ENCODE data around the gene PELI1.
"Not testable (repeated sequence)": the region's sequence is repeated elsewhere in the genome, so short reads cannot be mapped to it uniquely, and the experiment has no call there.

PELI1 gene

DNA sequence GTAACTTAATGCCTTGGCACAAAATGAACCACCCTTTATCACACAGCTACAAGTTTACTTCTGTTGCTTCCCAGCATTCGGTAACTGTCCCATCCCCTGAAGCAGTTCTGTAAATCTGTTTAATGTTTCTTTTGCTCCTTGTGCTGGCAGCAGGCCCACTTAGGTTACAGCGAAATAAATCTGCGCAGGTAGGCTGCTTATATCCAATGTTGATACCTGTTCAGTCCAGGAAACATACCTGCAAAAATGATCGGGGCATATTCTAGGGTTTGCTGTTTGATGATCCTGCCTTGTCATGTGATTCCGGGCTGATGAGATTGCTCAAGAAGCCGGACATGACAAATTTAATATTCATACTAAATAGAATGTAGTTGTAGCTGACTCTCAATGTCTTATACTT lies 23.3 kb downstream of the PELI1 start:
- no peak for DNase-seq

DNA sequence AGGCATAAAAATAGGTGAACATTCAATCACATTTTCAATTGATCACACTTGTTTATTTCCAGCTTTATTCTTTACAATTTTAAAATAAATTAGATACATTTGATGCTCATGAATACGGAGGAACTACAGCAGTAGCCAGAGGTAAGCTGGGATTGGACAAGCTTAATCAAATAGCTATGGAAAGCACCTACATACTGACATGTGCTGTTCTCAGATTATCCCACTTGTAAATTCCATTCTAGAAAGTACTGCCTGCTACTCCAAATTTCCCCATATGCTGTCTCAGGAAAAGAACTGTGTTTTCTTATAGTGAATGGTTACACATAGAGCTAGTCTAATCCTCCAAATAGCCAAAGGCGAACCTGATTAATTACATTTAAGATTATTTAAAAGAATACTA lies 24.2 kb downstream of the PELI1 start:
- DNase-seq: no peak

DNA sequence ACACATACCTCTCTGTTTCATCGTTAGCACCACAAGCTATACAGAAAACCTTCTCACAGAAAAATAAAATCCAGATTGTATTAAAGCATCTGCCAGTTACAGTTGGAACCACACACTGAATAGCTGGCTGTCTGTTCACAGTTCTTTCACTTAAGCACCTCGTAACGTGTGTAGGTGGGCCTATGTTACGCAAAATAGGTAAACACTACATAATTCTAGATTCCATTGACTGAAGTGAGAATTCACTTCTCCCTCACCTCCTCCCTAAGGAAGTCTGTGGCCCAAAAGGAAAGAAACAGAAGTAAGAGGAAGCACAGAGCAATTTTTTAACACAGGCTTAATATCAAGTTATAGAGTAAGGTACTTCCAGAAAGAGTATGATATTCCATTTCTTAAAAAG lies 24.9 kb downstream of the PELI1 start:
- no peak for DNase-seq

DNA sequence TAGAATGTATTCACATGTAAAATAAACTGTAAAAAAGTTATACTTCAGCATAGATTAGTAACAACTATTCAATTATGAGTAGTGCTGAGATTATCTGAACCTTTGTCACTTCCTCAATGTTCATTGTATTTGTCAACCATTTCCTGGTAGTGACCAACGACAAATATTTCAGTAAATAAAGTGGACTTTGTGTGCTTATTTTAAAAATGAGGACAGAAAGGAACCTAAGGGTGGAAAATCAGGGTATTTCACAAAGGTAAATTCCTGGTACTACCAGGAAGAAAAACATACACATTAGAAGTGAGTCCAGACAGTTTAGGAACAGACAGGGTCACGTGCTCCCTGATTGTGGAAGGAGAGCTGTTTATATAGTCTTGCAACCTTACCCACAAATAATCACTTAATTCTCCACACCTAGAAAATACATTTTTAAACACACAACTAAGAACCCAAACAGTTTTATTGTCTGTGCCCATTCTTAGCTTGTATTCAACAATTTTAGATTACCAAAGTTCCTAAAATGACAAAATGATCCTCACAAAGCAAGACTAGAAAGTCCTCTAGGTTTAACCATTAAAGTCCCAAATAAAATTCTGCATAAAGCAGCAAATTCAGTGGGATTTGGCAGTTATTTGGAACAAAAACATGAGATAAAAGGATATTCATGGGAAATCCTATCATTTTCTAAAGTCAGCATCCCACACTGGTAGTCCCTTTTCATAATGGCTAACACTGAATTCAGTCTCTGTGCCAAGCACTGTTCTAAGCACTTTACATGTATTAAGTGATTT lies 28.2 kb downstream of the PELI1 start:
- no peak for DNase-seq

DNA sequence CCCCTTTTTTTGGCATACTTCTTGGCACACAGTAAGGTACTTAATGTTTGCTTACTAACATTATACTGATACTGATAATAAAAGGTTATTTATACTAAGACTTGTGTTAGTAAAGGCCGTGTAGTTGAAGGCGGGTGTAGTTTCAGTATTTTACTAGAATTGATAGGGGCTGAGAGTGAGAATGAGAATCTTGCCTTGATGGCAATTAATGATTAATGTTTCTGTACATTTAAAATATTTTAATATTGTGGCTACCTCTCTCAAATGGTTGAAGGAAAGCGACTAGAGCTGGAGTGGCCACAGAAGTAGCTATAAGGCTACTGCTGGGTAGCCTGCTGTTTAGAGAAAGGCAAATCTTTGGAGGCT lies 29.3 kb downstream of the PELI1 start:
- DNase-seq: no peak

DNA sequence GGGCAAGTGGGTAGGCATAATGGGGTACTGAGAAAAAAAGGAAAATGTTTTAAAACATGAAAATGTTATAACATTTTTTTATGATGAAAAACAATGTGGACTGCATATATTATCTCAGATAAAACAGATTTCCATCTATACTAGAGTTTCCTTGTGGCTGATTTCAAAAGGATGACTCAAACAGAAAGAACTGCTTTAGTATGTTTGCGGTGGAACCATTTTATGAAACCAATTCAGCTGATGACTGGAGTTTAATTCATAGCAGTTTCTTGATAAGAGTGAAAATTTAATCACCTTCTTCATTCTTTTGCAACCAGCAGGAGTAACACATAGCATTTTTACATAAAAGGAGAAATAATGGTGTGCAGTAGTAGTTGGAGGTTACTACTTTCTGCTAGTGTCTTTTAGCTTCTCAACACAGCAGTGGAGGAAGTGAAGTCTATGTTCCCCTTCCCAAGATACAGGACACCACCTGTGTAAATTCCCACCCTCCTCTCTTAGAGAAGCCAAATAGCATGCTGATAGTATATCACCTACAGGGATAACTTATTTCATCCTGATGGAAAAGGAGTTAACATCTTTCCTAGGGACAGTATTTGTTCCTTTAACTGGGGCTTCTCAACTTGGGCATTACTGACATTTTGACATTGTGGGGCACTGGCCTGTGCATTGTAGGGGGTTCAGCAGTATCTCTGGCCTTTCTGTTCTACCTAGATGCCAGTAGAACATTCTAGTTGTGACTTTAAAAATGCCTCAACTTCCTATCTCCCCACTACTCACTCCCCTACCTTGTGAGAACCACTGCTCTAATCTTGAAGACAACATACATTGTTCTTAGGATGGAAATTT lies 29.9 kb downstream of the PELI1 start:
- DNase-seq: no peak

DNA sequence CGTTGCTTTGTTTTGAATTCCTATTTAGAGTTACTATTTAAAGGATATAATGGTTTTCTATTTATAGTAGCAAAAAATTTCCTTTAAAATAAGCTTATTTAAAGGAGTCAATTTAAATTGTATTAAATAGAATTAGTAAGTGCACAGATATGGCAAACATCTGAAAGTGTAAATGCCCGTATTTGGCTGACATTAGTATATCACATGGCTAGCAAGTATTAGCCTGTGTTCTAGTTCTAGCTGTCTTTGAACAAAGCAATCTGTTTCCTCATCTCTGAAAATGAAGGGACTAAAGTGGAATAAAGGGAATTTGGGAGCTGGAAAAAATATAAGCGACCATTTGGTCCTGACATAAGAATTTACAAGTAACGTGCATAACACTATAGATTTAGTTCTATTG lies 32.2 kb downstream of the PELI1 start:
- DNase-seq: no peak

DNA sequence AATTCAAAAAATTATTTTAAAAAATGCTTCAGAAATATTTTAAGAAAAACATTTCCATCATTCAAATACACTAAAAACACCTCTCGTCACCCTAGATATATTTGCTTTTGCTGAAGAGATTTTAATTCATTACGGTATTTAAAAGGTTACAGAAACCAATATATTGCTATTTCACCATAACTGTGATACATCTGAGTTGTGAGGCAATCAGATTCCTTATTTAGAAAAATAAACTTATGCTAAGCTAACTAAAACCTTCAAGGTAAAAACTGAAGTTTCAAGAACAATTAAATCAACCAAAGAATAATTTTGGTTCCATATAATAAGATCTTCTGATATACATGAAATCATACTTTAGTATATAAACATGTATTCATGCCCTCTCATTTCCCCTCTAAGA lies 32.8 kb downstream of the PELI1 start:
- no peak for DNase-seq

DNA sequence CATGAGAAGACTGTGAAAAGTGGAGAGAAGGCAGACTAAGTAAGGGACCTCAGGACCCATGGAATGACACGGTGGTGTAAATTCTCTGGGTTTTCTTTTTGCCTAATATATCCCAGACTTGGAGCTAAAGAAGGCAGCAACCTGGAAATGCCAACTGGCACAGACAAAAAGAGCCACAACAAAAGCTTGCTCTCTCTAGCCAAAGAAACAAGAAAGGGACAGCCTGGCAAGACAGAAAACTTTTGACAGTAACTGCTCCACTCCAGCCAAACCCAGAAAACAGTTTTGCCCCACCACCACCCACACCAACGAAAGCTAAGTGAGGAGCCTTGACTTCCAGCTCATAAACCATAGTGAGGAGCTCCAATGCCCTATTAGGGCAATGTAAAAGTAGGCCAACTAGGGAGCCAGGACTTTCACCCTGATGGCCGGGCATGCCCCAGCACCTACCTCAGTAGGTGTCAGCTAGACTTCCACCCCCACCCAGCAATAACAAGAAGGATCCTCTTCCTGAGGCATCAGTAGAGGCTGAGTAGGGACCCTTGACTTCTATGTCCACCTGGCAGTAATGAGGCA lies 35.5 kb downstream of the PELI1 start:
- no peak for DNase-seq

DNA sequence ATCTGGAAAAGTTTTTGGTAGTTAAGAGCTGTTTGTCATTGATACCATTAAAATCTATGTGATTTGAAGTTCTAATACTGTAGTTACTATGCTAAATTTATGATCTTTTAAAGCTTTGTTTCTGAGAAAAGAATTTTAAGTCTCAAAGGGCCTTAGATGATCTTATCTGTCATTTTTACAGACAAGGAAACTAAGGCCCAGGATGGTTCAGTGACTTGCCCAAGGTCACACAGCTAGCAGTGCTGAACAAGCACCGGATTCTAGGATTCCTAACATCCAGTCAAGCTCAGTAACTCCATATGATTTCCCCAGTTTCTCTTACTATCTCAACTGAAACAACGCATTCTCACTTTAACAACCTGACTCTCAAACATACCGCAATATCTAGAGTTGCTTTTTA lies 37.7 kb downstream of the PELI1 start:
- no peak for DNase-seq

DNA sequence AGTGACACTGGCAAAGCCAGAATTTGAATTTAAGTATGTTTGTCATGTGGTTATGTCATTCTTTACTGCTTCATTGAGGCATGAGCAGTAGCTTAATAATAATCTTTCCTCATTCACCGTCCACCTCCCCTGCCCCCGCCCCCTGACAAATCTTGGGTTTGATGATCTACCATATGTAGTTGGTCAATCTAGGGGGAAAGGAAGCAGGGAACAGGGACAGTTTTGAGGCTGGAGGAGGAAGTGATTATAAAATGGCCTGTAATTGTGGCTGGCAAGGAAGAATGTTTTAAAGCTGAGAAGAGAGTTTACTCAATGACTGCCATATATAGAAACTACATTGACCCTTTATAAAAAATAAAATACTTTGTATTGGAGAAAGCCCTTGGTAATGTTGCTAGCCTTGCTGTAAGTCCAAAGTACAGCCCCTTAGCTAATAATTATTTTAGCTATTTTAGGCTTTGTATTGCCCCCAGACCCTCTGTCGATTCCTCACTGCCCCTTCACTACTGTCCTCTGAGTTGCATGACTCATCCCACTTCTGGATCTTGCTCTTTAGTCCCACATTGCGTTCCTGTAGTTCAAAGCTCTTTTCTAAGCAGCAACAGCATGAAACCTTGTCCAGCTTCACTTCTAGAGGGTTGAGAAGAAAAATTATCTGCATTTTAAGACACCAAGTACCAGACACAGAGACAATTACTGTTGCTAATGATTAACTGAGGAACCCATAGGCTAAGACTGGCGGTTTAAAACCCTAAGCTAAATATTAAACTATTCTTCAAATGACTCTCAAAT lies 38.4 kb downstream of the PELI1 start:
- DNase-seq: peak; percentile 1

DNA sequence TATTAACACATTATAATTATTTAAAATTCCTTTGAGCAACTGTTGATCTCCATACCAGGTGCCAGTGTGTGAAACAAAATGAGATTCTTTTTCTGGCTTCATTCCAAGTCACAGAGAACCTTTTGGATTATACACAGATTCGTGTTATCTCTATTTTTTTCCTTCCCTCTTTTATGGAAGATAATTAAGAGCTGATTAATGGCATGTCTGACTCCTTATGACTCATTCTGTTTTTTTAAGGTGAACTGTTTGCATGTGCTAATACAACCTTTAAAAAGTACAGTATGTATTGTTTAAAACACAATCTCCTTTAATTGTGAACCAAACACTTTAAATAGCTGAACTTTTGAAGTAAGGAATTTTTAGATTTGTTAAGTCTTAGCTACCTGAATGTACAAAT lies 39.3 kb downstream of the PELI1 start:
- no peak for DNase-seq

DNA sequence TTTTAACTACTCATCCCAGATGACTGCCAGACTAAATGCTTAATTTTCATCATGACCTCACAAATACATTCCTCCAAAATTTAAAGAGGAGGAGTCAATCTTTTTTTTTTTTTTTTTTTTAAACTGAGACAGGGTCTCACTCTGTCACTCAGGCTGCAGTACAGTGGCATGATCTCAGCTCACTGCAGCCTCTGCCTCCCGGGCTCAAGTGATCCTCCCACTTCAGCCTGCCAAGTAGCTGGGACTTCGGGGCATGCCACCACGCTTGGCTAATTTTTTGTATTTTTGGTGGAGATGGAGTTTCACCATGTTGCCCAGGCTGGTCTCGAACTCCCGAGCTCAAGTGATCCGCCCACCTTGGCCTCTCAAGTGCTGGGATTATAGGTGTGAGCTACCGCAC lies 41.5 kb downstream of the PELI1 start:
- not testable (repeated sequence) for DNase-seq

DNA sequence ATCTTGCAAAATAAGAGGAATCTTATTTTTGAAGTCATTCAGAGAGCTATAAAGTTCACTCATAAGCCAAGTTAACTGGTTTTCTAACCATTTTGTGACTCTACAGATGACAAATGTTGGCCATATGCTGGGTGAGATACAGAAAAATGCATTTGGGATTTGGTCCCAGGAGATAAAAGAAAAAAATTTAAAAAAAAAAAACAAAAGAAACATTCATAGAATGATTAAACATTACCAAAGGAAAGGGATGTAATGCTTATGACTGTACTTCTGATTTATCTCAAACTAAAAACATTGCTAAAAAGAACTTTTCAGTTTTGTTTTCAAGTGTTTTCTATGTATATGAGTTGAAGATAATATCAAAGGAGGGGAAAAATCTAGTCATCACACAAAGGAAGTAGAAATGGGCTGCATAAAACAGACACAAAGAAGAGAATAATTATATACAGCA lies 43.1 kb downstream of the PELI1 start:
- DNase-seq: no peak

DNA sequence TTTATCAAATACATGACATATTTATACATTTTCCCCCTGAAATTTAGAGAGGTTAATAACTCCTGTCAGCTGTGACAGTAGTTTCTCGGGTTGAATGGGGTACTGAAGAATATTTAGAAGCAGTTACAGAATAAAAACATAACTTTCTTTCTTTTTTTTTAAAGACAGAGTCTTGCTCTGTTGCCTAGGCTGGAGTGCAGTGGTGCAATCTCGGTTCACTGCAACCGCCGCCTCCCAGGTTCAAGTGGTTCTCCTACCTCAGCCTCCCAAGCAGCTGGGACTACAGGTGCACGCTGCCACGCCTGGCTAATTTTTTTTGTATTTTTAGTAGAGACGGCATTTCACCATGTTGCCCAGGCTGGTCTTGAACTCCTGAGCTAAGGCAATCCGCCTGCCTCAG lies 43.6 kb downstream of the PELI1 start:
- not testable (repeated sequence) for DNase-seq

DNA sequence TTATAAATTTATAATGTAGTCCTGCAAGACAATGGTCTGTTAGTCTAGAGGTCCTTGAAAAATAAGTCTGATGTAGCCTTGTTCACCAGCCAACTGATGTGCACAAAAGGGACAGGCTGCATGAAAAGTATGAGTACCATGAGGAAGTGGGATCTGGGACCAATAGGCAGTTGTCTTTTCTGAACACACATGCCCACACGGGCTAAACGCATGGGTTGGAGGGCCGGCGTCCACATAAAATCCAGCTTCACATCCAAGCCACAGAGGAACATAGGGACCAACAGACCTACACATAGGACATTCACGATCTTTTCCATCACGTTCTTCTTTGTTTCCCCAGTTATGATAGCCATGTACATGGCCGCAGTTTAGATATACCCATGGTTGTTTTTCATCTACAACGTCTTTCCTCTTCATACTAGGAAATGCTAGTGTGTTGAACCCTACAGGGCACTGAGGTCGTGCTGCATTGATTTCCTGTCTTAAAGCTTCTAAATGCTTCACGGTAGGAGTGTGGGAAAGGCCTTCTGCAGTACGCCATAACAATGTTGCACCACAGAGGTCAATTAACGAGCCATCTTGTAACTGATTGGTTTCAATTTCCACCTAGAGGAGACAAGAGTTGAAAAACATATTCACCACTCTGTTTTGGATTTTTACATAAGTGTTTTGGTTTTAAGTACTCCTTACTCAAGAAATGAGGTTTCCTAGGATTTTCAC lies 49.4 kb downstream of the PELI1 start:
- DNase-seq: no peak

DNA sequence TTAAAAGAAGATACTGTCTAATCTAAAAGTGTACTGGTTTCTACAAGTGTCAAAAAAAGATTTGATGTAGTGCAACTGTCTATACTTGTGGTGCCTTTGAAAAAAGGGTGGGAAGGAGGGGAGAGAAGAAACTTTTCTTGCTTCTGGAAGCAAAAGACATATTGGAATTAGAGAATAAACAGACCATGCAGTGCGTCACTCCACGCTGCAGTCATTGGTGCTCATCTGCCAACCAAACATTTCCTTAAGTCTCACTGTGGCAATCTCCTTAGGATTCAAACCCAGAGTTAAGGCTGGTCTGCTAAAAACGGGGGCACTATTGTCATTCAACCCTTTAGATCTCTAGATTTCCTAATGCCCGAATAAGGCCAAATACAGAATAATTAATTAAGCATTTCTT lies 50.9 kb downstream of the PELI1 start:
- DNase-seq: no peak

DNA sequence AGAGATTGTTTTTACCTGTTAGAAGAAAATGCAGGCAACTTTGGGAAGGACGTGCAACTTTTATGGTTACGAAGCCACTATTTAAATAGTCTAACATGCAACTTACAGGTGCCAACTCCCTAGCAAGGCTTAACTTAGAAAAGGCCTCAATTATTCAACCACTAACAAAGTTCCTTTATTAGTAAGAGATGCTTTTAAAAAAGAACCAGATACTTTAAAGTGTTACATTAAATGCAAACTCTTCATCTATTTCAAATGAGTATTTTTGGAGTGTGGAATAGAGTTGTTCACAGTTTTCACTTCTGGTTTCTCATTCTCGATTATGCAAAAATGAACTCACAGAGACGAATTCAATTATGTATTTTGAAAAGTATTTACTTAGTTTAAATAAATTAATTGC lies 51.7 kb downstream of the PELI1 start:
- no peak for DNase-seq

DNA sequence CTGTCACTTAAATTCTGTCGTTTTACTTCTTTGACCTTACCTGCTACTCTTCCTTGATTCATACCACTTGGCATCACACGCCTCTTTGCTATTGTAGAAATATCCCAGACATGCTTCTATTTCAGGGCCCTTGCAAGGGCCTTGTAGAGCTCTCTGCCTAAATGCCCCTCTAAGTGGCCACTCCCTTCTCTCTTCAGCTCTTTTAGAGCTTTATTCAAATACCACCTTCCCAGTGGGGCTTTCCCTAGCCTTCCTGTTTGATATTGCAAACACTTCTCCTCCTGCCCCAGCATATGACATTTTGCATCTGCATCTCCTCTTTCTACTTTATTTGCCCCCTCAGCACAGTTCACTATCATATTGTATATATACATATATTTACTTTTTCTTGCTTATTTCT lies 54.0 kb downstream of the PELI1 start:
- no peak for DNase-seq

DNA sequence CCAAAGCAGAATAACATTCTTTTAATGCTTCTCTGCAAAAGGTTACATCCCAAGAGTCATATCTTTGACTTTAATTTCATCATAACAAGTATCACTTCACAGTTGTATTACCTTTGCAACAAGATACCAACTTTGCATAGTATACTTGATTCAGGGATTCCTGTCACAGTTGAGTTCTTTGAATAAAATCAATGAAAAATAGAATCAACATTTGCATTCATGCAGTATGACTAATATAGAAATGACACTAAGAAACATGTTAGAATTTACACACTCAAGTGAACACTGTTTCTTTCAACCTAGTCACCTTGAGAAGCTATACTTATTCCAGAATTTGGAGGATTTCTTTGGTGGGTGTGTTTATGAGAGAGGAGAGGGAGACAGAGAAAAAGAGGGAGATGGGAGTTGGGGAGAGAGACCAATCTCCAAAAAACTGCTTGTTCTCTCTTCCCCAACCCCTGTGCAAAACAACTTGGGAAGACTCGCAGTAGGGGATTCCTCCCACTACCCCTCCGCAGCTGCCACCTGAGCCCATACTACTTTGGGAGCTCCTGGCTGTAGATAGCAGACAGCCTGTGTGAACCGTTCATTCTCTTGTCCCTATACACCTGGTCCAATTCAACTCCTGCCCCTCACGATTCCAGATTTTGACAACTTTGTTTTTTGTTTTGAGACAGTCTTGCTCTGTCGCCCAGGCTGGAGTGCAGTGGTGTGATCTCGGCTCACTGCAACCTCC lies 57.7 kb downstream of the PELI1 start:
- DNase-seq: no peak

DNA sequence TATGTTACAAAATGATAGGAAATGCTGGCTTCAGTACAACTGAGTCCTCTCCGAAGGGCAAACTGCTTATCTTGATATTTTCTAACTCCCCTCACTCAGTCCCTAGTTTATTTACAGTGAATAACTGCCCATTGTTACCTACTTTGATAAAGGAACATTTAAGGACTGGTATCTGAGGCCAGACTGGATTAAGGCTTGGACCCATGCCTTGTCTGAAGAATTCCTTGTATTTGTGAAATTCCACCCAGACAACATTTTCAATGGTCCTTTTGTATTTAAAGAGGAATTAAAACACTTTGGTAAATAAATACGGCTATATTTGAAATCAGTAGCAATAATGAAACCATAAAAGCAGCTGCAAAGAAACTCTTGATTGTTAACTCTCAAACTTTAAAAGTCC lies 58.3 kb downstream of the PELI1 start:
- no peak for DNase-seq

DNA sequence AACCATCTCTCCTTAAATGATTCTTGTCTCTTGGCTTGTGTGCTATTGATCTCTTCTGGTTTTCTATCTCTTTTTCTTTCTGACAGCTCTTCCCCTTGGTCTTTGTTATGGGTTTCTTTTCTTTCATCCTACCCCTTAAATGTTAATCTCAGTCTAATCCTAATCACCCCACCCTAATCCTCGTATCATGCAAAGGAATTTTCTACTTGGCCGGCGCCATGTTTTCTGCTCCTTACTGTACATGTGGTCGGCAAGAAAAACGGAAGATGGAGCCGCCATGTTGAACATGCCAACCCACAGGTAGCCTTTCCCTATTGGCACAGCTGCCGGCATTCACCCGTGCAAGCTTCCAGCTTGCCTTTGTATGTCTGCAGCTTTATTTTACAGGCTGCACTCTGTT lies 63.2 kb downstream of the PELI1 start:
- no peak for DNase-seq

Data from NCI-H2227 treated with DMSO at 0.1 percent for 48 hours (cell line).